Right atrium auricular region (tissue), 2 donors: ENCODE results near the gene EFCAB6. TPM values are rescaled to one million over a fixed set of nuclear protein-coding genes. Genes with fewer than 3 reads are reported as not detected.

Experiments
- DNase-seq: peaks from one replicate; pipeline ENCODE4 v3.0.0-alpha.2; 2019; ENCODE audit warnings: low spot score
- H3K27ac ChIP-seq, 2 donors: fragments of 200-600 bp; sonication (generic); 1 replicate in 1 of 2; 2 replicates in 1 of 2; pipeline ENCODE4 v1.5.1; 2016 to 2019
- H3K27me3 ChIP-seq, 2 donors: fragments of 200-600 bp; sonication (generic); one replicate each; pipeline versions ENCODE4 v1.5.1 to v1.6.0; 2017 to 2019
- H3K36me3 ChIP-seq: fragments of 200-600 bp; sonication (generic); one replicate; pipeline ENCODE4 v1.5.1; 2016
- H3K4me1 ChIP-seq, 2 donors: fragments of 200-600 bp; sonication (generic); one replicate each; pipeline versions ENCODE4 v1.5.1 to v1.6.0; 2017 to 2019
- H3K4me3 ChIP-seq, 2 donors: fragments of 200-600 bp; sonication (generic); 1 replicate in 1 of 2; 2 replicates in 1 of 2; pipeline ENCODE4 v1.5.1; 2017 to 2019; ENCODE audit warnings: mild to moderate bottlenecking in 1 of 2, moderate library complexity in 1 of 2
- H3K9me3 ChIP-seq, 2 donors: fragments of 200-600 bp; sonication (generic); one replicate each; pipeline ENCODE4 v1.5.1; 2019
- CTCF ChIP-seq, 2 donors: fragments of 200-600 bp; sonication (generic); IDR thresholded peaks; one replicate each; pipeline ENCODE4 v1.5.1; 2019; ENCODE audit warnings: antibody characterized with exemption in 2 of 2
- total RNA-seq, 2 donors: library from RNA; depleted of rRNA; stranded (reverse); fragments of >200 nt; gene quantifications; one replicate each; pipeline ENCODE4 v1.1.0, GENCODE V29; 2016

EFCAB6 gene
- total RNA-seq, 2 donors from 2014 or later = 1.5 TPM

DNA sequence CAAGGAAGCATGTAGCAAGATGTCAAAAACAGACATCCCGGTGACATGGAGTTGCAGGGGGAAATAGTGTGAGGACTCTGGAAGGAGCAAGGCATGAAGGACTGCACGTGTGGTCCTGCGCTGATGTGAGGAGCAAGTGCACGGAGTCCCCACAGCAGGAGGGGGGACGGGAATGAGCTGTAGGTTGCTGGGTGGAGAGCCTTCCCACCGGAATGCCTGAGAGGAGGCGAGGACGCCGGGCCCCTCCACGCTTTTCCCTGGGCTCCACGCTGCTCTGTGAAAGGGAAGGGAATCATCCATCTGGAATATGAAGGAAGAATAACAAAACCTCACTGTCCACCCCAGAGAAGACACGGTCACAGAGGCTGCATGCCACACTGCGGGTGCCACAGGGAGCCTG, 23.6 kb upstream of the EFCAB6 start:
- Histone ChIP-seq H3K36me3 (no peaks in the 10 kb centered on the region), H3K9me3 (no peaks in the 10 kb centered on the region), H3K27ac (no peak overlapping the region), H3K4me3 (no peak overlapping the region), H3K27me3 (no peaks in the 10 kb centered on the region), H3K4me1 (peaks cover 0 to 6% of the 10 kb centered on the region in 2 donors)
- TF ChIP-seq CTCF (IDR thresholded peaks at IDR 0.05) = no peak
- no peak for DNase-seq

DNA sequence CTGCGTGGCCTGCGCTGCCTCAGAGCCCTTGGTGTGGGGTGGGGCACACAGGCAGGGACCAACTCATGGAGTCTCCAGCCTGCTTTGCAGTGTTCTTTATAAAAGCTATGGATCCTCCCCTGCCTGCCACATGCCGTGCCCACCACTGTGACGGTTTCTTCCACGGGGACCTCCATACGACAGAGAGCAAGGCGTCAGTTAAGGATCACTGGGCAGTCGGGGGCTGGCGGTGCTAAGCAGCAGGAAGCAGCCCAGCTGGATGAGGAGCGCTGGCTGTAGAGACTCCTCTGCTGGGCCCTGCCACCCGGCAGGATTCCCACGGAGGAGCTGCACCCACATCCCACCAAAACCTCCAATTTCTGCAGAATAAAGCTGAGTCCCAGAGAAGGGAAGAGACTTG, 23.1 kb upstream of the EFCAB6 start:
- no peak for TF ChIP-seq CTCF (IDR thresholded peaks at IDR 0.05)
- H3K27ac ChIP-seq = no peak overlapping the region
- DNase-seq = no peak
- no peaks in the 10 kb centered on the region for H3K36me3 ChIP-seq
- H3K9me3 ChIP-seq = no peaks in the 10 kb centered on the region
- no peaks in the 10 kb centered on the region for H3K27me3 ChIP-seq
- peaks cover 0 to 12% of the 10 kb centered on the region in 2 donors for H3K4me1 ChIP-seq
- no peak overlapping the region for H3K4me3 ChIP-seq

- Histone ChIP-seq H3K27ac (no peak overlapping the region), H3K4me3 (no peak overlapping the region), H3K27me3 (no peaks in the 10 kb centered on the region), H3K9me3 (no peaks in the 10 kb centered on the region), H3K4me1 (peaks cover 0 to 28% of the 10 kb centered on the region in 2 donors), H3K36me3 (no peaks in the 10 kb centered on the region)
- TF ChIP-seq CTCF (IDR thresholded peaks at IDR 0.05) = no peak
- DNase-seq = no peak
These were observed 21.5 kb upstream of the EFCAB6 start for GRCh38 chr22:43833286-43834240.

DNA sequence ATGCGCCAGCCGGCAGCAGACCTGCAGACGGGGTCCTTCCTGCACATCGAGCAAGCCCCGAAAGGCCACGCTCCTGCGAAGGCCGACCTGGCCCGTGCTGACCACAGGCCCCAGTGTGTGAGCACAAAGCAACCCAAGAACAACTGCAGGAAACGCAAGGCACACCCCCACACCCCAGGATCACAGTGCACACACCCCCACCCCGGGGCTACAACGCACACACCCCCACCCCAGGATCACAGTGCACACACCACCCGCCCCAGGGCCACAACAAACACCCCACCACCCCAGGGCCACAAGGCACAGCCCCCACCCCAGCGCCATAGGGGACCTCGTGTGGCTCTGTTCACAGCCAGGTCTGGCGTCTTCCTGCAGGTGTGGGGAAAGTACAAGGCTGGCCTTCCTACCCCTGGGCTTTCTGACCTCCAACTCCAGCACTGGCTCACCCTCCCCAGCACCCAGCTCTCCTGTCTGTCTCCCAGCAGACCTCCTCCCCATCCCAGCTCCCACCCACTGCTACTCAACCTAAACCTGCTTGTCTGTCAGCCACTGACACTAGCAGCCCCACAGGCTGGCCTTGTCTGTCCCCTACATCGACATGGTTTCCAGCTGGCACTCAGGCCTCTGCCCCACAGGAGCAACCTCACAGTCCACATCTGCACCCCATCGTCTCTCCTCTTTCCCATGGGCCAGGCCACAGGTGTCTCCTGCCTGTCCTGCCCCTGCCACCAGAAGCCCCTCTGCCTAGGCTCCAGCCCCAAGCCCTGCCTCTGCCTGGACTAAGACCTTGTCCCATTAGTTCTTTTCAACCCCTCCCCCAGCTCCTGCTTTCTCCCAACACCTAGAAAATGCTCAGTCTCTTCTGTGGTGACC, 20.5 kb upstream of the EFCAB6 start:
- TF ChIP-seq CTCF (IDR thresholded peaks at IDR 0.05) = no peak
- H3K4me1 ChIP-seq = peaks cover 0 to 29% of the 10 kb centered on the region in 2 donors
- H3K27ac ChIP-seq = no peak overlapping the region
- no peak overlapping the region for H3K4me3 ChIP-seq
- H3K9me3 ChIP-seq = no peaks in the 10 kb centered on the region
- DNase-seq = no peak
- H3K36me3 ChIP-seq = no peaks in the 10 kb centered on the region
- H3K27me3 ChIP-seq = no peaks in the 10 kb centered on the region

DNA sequence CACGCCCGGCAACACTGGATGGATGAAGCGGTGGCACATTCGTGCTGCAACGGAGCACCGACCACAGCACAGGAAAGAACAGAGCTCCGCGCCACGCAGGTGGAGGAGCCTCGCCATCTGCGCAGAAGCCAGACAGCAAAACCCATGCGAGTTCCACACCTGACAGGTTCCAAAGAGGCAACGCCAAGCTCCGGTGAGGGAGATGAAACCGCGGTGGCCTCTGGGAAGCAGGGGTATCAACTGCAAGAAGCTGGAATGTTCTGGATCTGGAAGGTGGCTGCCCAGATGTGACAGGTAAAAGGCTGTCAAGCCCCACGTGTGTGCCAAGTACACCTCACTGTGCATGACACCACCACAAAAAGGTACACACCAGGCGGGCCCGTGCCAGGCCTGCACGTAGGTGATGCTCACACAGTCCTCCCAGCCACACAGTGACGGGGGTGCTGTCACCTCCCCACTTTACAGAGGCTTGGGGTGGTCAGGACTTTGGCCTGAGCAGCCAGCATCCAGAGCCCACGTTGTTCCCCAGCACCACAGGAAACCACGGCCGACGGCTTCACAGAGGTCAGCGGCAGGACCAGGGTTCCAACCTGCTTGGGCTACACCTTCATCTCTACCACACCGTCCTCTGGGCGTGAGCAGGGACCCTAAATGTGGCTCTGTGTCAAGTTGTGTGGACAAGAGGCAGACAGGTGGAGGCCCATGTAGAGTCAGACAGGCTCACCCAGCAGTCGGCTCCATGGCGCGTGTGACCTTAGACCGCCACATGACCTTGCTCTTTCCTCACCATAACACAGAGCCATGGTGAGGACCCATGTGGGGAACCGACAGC, 19.7 kb upstream of the EFCAB6 start:
- H3K4me1 ChIP-seq = peaks cover 0 to 29% of the 10 kb centered on the region in 2 donors
- H3K9me3 ChIP-seq = no peaks in the 10 kb centered on the region
- no peak for DNase-seq
- no peak overlapping the region for H3K27ac ChIP-seq
- no peak overlapping the region for H3K4me3 ChIP-seq
- no peak for TF ChIP-seq CTCF (IDR thresholded peaks at IDR 0.05)
- H3K27me3 ChIP-seq = no peaks in the 10 kb centered on the region
- no peaks in the 10 kb centered on the region for H3K36me3 ChIP-seq
